NCI-H748 treated with DMSO at 0.1 percent for 48 hours (cell line): ENCODE measurements around the gene BACH2.
"Not testable (repeated sequence)": the region's sequence is repeated elsewhere in the genome, so short reads cannot be mapped to it uniquely, and the experiment has no call there.

Experiments
- DNase-seq: peaks from one replicate; lab custom pipeline; 2025; lab: John Stamatoyannopoulos, UW

The BACH2 gene

DNA sequence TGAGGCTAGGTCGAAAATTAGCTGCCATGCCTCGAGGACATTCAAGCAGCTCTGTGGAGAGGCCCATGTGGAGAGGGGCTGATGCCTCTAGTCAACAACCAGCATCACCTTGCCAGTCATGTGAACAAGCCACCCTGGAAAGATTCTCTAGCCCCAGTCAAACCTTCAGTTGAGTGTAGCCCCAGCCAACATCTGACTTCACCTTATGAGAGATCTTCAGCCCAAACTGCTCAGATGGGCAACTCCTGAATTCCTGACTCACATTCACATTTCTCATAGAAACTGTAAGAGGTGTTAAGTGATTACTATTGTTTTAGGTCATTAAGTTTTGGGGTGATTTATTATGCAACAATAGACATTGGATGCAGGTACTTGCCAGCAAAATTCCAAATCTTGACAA is 357.5 kb downstream of the BACH2 start:
- DNase-seq: no peak

DNA sequence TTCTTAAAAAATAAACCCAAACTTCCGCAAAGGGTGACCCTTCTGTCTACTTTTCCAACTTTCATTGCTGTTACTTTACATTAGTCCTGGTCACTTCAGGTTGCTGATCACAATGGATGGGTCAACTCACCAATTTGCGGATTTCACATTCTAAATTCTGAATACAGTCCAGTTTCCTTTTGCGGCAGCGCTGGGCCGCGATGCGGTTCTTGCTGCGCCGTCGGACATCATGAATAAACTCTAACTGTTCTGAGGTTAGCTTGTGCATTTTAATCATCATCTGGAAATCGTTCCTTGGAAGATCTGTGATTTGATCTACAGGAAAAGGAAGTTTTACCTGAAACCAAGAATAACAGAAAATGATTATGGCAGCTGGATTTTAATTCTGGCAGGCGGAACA is 358.6 kb downstream of the BACH2 start:
- no peak for DNase-seq

GRCh38 chr6:89936177-89936576 is 360.5 kb downstream of the BACH2 start:
- no peak for DNase-seq

DNA sequence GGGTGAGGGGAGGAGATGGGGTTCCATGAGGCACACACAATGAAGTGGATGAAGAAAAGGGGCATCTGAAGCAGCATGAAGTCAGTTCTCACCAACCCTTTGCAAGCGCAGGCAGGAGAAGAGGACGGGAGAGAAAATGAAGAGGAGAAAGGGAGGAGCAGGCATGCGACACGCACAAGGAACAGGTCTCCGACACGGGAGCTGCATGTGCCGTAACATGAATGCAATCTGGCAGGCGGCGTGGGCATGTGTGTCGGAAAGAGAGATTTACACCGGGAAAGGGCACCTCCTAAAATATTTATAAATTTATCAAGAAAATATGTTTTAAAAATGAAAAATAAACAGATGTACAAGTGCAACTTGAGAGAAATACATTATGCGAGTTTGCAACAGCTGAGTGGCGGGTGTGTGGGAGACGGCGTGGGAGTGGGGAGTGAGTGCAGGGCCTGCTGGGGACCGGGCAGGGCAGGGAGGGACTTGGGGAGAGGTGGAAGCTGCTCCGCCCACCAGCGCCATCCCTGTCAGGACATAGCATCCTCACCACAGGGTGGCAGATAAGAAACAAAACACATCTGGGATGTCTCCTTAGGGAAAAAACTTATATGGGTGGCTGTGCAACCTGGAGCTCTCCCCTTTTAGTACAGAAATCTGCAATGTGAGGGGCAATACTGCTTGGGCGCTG is 361.8 kb downstream of the BACH2 start:
- DNase-seq: no peak

GRCh38 chr6:89932245-89932802 is 364.3 kb downstream of the BACH2 start:
- DNase-seq: no peak

DNA sequence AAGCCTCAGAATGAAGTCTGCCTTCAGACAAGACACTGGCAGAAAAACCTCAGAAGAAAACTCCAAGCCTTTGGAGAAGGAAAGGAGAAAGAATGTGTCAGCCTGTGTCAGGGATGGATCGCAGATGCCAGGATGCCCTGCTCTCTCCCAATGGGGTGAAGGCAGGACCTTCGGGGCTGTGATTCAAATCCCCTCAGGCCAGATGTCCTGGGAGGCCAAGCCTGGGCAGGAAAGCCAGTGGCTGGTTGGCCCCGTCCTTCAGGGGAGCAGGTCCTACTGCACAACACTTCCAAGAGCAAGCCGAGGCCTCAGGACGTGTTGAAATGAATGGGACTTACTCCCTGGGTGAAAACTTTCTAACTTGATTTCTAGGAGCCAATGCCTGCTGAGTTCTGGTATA is 365.9 kb downstream of the BACH2 start:
- DNase-seq: no peak

GRCh38 chr6:89928604-89929003 is 368.0 kb downstream of the BACH2 start:
- DNase-seq: no peak

GRCh38 chr6:89927791-89928550 is 368.7 kb downstream of the BACH2 start:
- no peak for DNase-seq

DNA sequence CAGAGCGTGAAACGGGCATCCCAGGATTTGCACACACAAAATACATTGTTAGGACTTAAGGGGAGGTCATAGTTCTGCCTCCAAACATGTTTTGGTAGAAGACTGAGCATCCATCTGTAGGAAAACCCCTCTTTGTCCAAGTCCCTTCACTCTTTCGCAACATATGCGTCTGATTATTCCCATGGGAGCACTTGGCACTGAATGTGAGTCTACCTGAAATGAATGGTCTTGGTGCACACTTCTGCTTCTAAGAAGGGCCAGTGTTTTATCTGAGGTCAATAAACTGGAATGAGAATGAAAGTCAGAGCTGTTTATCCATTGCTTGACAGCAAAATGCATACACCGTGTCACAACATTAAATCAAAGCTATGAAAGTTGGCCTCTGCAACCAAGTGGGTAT is 369.4 kb downstream of the BACH2 start:
- no peak for DNase-seq

DNA sequence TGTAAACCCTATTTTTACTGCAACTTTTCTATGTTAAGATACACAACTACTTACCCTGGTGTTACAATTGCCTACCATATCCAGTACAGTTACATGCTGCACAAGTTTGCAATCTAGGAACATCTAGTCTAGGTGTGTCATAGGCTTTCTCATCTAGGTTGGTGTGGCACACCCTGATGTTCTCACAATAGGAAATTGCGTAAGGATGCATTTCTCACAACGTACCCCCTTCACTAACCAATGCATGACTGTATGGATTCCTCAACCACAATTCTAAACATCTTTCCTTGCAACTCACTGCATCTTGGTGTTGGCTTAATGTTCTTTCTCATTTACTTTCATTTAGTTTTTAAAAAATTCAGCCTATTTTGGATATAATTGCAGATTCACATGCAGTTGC is 370.8 kb downstream of the BACH2 start:
- DNase-seq: no peak

- DNase-seq: no peak
These were observed 372.4 kb downstream of the BACH2 start for GRCh38 chr6:89924231-89924630.

DNA sequence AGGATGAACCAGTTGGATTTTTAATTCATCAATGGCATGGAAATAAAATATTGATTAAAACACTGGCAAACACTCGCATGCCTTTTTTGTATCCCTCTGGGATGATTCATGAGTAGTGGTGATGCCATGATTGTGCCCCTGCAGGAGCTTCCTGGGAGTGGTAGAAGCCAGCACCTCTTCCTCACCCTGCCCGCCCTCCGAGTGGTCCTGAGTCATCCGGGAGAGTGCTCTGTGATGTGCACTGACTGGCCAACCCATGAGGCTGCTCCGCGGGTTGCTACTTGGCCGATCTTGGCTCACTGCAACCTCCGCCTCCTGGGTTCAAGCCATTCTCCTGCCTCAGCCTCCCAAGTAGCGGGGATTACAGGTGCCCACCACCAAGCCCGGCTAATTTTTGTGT is 375.0 kb downstream of the BACH2 start:
- DNase-seq: no peak

DNA sequence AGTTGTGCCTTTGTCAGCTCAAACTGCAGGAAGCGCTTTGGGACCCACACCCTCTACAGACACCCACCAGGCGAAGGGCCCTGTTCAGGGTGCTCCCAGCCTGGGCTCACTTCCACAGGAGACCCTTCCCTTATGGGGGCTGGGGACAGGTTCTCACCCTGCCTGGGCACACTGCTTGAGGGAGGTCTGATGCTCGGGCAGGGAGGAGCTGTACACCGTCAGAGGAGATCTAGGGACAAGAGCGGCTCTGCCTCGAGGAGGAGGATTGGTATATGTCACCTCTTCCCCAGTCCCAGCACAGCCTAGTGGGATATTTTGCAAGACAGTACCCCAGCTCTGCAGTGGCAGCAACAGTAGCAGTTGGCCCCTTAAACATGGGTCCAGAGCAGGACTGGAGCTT is 375.4 kb downstream of the BACH2 start:
- no peak for DNase-seq

- no peak for DNase-seq
These were observed 378.8 kb downstream of the BACH2 start for GRCh38 chr6:89917801-89918366.

- no peak for DNase-seq
These were observed 379.4 kb downstream of the BACH2 start for GRCh38 chr6:89917216-89917615.

- no peak for DNase-seq
These were observed 380.3 kb downstream of the BACH2 start for GRCh38 chr6:89916136-89916920.

DNA sequence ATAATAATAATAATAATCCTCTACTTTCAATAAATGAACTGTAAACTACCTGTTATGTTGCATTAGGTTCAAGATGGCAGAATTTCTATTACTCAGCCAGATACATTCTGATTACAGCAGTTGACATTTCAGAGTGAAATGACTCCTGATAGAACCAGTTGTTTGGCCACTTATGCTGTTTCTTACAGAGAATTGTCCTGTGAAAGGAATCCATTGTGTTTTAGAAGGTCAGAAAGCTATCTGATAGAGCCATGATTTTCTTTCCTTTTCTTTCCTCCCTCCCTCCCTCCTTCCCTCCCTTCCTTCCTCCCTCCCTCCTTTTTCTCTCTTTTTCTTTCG is 385.8 kb downstream of the BACH2 start:
- DNase-seq: no peak

DNA sequence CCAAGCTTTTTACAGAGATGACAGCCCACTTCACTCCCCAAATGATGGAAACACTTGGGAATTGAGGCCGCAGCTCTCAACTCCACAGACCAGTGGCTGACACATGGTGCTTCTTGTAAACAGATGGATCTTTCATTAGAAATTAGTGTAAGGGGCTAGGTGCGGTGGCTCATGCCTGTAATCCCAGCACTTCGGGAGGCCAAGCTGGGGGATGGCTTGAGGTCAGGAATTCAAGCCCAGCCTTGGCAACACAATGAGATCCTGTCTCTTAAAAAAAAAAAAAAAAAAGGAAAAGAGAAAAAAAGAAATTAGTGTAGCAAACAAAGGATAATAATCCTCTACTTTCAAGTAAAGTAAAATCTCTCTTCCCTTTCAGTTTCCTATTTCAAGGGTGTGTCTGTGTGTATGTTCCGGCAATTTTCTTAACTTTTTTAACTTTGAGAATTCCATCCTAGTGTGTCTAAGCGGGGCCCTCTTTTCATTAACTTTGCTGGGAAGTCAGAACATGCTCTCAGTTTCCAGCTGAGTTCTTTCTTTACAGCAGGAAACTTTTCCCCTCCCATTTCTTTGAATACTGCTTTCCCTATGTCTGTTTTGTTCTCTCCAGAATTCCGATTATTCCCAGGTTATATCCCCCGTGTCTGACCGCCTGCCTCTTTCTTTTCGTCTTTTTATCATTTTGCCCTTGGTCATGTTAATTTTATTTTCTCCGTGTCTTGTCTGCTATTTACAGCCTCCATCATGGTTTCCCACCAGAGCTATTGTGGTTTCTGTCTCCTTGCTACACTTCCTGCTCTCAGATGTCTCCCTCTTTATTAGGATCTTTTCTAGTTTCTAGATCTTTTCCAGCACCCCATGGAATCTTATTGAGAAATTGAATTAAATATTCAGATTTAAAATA is 386.4 kb downstream of the BACH2 start:
- not testable (repeated sequence) for DNase-seq

DNA sequence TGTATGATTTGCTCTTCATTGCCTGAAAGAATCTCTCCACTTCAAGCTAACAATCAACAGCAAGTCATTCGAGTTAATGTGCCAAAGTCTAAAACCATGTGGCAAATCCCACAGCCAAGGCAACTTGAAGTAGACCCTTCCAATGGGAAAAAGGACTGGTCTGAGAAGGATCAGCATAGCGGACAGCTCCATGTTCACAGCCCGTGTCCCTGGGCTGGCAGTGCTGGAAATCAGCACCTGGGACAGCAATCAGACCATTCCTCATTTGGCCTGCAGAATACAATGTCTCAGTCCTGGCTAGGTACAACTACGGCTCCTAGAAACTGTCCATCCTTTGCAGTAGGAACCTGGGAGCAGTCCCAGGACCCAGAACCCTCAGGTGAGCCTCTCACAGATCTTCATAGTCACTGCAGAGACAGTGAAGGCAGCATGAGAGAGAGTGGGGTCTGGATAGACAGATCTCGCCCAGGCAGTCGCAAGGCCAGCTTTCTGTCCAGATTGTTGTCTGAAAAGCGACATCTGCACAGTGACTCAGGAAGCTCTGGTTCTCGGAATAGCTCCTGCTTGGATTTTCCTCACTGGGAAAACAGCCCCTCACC is 401.3 kb downstream of the BACH2 start:
- DNase-seq: no peak

DNA sequence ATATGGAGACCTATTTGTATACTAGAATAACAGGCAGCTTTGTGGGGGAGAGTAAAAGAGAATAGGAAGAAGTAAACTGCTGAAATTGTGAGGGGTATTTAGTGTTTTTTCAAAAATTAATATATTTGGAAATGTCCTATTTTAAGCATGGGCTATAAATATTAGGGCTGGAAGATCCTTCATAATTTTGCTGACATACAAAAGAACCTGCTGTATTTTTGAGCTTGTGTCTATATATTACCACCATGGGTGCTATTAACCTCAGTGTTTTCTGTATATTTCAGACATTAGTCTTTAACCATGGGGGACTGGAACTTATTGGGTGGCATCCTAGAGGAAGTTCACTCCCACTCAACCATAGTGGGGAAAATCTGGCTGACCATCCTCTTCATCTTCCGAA is 402.5 kb downstream of the BACH2 start, which contains the start of gene GJA10:
TSS of gene GJA10 (plus strand) at position 301 of the 400 bp plus-strand sequence. CDS start at position 301, 0 bp downstream.
- DNase-seq: no peak

- not testable (repeated sequence) for DNase-seq
These were observed 404.1 kb downstream of the BACH2 start for GRCh38 chr6:89892577-89892976.
